Vagina (tissue), 2 donors: ENCODE results near the gene AURKA. TPM values are rescaled to one million over a fixed set of nuclear protein-coding genes. Genes with fewer than 3 reads are reported as not detected.
A peak's percentile ranks its signal among the peaks of the same experiment; 100 is the strongest.
"Not testable (repeated sequence)": the region's sequence is repeated elsewhere in the genome, so short reads cannot be mapped to it uniquely, and the experiment has no call there.

Experiments used
- DNase-seq, 2 donors: peaks; one replicate each; pipeline ENCODE4 v3.0.0-alpha.2; 2017; ENCODE audit errors: extremely low spot score in 2 of 2
- H3K27ac ChIP-seq: fragments of 200-600 bp; sonication (generic); one replicate; pipeline ENCODE4 v1.5.1; 2019
- H3K27me3 ChIP-seq: fragments of 200-600 bp; sonication (generic); one replicate; pipeline ENCODE4 v1.5.1; 2019
- H3K36me3 ChIP-seq, 2 donors: fragments of 200-600 bp; sonication (generic); one replicate each; pipeline ENCODE4 v1.5.1; 2017 to 2019
- H3K4me1 ChIP-seq: fragments of 200-600 bp; sonication (generic); one replicate; pipeline ENCODE4 v1.5.1; 2019
- H3K4me3 ChIP-seq, 2 donors: fragments of 200-600 bp; sonication (generic); 1 replicate in 1 of 2; 2 replicates in 1 of 2; pipeline ENCODE4 v1.5.1; 2016 to 2019
- H3K9me3 ChIP-seq: fragments of 200-600 bp; sonication (generic); one replicate; pipeline ENCODE4 v1.5.1; 2019
- CTCF ChIP-seq, 3 experiments: fragments of 450-650 bp in 2 of 3; fragments of 200-600 bp in 1 of 3; sonication (generic) in 1 of 3; IDR thresholded peaks; one replicate each; pipeline ENCODE4 v1.5.1; 2017 to 2019; ENCODE audit warnings: antibody characterized with exemption in 3 of 3, mild to moderate bottlenecking in 2 of 3, moderate library complexity in 2 of 3
- POLR2A ChIP-seq, 2 donors: fragments of 450-650 bp; IDR thresholded peaks; one replicate each; pipeline ENCODE4 v1.6.1; 2017; ENCODE audit warnings: antibody characterized with exemption in 2 of 2, mild to moderate bottlenecking in 2 of 2, moderate library complexity in 2 of 2
- POLR2AphosphoS5 ChIP-seq, 2 donors: sonication (generic); formaldehyde crosslinking; IDR thresholded peaks; one replicate each; pipeline ENCODE4 v1.9.0; 2017; ENCODE audit warnings: antibody characterized with exemption in 2 of 2, mild to moderate bottlenecking in 2 of 2, low read depth in 1 of 2; ENCODE audit not compliant: insufficient read depth in 1 of 2
- intact Hi-C: fragments of 100-400 bp; cut with DNase I; formaldehyde crosslinking; loops from one replicate; pipeline ENCODE4 v1.15.1; 2023
- total RNA-seq: library from RNA; depleted of rRNA; stranded (reverse); fragments of >200 nt; gene quantifications from one replicate; pipeline ENCODE4 v1.2.3, GENCODE V29; 2016

AURKA gene
- total RNA-seq, 1 donor from 2014 or later = 2.2 TPM

- Histone ChIP-seq H3K9me3 (no peaks in the 10 kb centered on the region), H3K36me3 (no peaks in the 10 kb centered on the region), H3K4me1 (no peaks in the 10 kb centered on the region), H3K4me3 (no peak overlapping the region), H3K27me3 (no peaks in the 10 kb centered on the region), H3K27ac (no peak overlapping the region)
- TF ChIP-seq CTCF (IDR thresholded peaks at IDR 0.05) (no peak), POLR2AphosphoS5 (IDR thresholded peaks at IDR 0.05; ENCODE audit: insufficient read depth in 1 of 2, low read depth in 1 of 2) (no peak), POLR2A (IDR thresholded peaks at IDR 0.05) (no peak)
- intact Hi-C loops = no loop called here
- DNase-seq = no peak
Measured at GRCh38 chr20:56414842-56415765, 23.1 kb upstream of the AURKA start.

- H3K4me3 ChIP-seq = no peak overlapping the region
- no peaks in the 10 kb centered on the region for H3K9me3 ChIP-seq
- no peak overlapping the region for H3K27ac ChIP-seq
Measured at GRCh38 chr20:56412949-56413348, 20.9 kb upstream of the AURKA start.

GRCh38 chr20:56412473-56412790 lies 20.4 kb upstream of the AURKA start:
- peaks cover 0 to 11% of the 10 kb centered on the region in 2 donors for H3K36me3 ChIP-seq
- H3K27ac ChIP-seq = peak overlapping the region; percentile 25
- no peaks in the 10 kb centered on the region for H3K9me3 ChIP-seq
- H3K4me1 ChIP-seq = no peaks in the 10 kb centered on the region
- DNase-seq = no peak
- no peak for TF ChIP-seq POLR2AphosphoS5 (IDR thresholded peaks at IDR 0.05; ENCODE audit: insufficient read depth in 1 of 2, low read depth in 1 of 2)
- no peak for TF ChIP-seq CTCF (IDR thresholded peaks at IDR 0.05)
- intact Hi-C loops = no loop called here
- H3K27me3 ChIP-seq = no peaks in the 10 kb centered on the region
- H3K4me3 ChIP-seq = peak overlapping the region; percentile 8 to 13

More at GRCh38 chr20:56412949-56413348, 20.9 kb upstream of the AURKA start:
- Histone ChIP-seq H3K36me3 (peaks cover 0 to 6% of the 10 kb centered on the region in 2 donors), H3K4me1 (no peaks in the 10 kb centered on the region), H3K27me3 (no peaks in the 10 kb centered on the region)
- intact Hi-C loops = no loop called here
- TF ChIP-seq CTCF (IDR thresholded peaks at IDR 0.05) = no peak
- no peak for TF ChIP-seq POLR2AphosphoS5 (IDR thresholded peaks at IDR 0.05; ENCODE audit: insufficient read depth in 1 of 2, low read depth in 1 of 2)
- TF ChIP-seq POLR2A (IDR thresholded peaks at IDR 0.05) = no peak
- DNase-seq = no peak

GRCh38 chr20:56411759-56412472 lies 19.9 kb upstream of the AURKA start, which contains the start of gene CASS4:
CASS4 (plus strand) TSS chr20:56412260; CDS start chr20:56412459, 199 bp downstream.
- Histone ChIP-seq H3K4me3 (peak within 1 kb of the TSS; percentile 8 to 13), H3K27me3 (no peaks in the 10 kb centered on the region), H3K27ac (peak within 1 kb of the TSS; percentile 25), H3K36me3 (peaks cover 0 to 16% of the 10 kb centered on the region in 2 donors), H3K9me3 (no peaks in the 10 kb centered on the region), H3K4me1 (no peaks in the 10 kb centered on the region)
- intact Hi-C loops = no loop called here
- TF ChIP-seq POLR2A (IDR thresholded peaks at IDR 0.05) = no peak
- no peak for TF ChIP-seq CTCF (IDR thresholded peaks at IDR 0.05)
- no peak for TF ChIP-seq POLR2AphosphoS5 (IDR thresholded peaks at IDR 0.05; ENCODE audit: insufficient read depth in 1 of 2, low read depth in 1 of 2)
- DNase-seq = no peak

GRCh38 chr20:56411287-56411686 lies 19.3 kb upstream of the AURKA start:
- H3K4me1 ChIP-seq, H3K27me3 ChIP-seq, intact Hi-C loops, H3K4me3 ChIP-seq, H3K9me3 ChIP-seq, DNase-seq: not testable (repeated sequence)
- Histone ChIP-seq H3K27ac (peak overlapping the region; percentile 25), H3K36me3 (peaks cover 0 to 22% of the 10 kb centered on the region in 2 donors)
